LNCAP (cell line): ENCODE results near the gene ANO8.

Experiments
- TF ChIP-seq, protein P1 (sequence below): fragments of 450-650 bp; IDR thresholded peaks from 2 replicates; pipeline ENCODE4 v1.5.1; 2017; ENCODE audit warnings: mild to moderate bottlenecking

The ANO8 gene

DNA sequence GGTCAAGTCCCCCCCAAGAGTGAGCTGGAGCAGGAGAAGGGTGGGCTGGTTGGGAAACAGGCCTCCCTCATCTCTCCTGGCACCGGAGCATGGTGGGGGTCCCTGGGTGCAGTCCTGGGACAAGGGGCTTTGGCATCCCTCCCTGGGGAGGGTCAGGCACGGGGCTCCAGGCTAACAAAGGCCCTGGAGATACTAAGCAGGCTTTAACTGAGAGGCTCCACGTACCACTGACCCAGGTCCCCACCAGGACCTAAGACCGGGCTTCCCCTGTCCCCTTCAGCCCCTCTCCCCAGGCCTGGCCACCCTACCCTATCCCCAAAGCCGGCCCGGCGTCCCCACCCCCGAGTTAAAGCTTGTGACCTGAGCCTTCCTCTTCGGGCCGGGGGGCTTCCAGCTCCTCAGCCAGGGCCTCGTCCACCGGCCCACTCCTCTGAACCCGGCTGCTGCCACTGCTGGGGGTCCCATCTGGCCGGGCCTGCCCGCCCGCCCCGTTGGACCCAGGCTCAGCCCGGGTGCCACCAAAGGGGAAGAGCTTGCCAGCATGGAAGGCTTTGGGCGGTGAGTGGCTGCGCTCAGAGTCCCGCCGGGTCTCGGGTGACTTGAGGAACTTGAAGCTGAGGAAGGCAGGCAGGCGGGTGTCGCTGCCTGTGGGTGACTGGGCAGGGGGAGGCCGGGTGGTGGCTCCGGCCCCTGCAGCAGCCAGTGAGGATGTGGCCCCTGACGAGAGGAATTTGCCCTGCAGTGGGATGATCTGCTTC is 10.1 kb downstream of the ANO8 start:
- TF ChIP-seq, protein P1, sequence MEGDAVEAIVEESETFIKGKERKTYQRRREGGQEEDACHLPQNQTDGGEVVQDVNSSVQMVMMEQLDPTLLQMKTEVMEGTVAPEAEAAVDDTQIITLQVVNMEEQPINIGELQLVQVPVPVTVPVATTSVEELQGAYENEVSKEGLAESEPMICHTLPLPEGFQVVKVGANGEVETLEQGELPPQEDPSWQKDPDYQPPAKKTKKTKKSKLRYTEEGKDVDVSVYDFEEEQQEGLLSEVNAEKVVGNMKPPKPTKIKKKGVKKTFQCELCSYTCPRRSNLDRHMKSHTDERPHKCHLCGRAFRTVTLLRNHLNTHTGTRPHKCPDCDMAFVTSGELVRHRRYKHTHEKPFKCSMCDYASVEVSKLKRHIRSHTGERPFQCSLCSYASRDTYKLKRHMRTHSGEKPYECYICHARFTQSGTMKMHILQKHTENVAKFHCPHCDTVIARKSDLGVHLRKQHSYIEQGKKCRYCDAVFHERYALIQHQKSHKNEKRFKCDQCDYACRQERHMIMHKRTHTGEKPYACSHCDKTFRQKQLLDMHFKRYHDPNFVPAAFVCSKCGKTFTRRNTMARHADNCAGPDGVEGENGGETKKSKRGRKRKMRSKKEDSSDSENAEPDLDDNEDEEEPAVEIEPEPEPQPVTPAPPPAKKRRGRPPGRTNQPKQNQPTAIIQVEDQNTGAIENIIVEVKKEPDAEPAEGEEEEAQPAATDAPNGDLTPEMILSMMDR = no peak

DNA sequence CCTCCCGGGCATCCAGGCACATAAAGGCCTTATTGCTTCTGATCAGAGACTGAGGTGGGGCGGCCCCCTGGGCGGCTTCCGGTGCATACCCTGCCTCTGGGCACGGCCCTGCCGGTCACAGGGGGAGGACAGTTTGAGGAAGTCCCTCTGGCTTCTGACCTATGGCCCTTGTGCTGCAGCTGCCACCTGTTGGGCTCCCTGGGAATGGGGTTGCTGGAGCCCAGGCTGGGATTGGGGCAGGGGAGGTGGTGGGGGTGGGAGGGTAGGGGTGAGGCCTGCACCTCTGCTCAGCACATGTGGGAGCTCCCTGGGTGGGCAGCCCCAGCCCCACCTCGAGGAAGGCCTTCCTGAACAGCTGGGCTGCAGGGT is 10.7 kb downstream of the ANO8 start:
- TF ChIP-seq, protein P1 = no peak

DNA sequence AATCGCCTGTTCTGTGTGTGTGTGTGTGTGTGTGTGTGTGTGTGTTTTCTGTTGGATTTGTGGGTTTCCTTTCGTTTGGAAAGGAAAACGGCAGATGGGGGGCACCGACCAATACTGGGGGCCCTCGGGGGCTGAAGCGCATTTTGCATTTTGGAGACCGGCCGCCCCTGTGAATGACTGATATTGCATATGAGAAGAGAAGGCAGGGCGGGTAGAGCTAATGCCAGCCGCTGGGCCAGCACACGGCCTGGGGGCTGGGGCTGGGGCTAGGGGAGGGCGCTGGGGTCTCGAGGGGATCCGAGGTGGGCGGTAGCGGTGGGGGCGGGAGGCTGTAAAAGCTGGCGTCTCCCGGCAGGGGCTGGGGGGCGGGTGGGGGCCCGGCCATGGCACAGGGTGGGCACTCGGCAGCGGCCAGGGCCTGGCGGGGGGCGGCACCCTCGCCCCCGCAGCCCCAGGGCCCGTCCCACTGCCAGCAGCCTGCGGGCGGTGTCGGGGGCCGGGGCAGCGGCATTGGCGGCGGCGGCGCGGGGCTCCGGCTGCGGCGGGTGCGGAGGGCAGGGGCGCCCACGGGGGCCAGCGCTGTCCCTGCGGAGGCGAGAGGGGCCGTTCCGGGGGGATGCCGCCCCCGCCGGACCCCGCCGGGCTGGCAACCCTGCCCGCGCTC is 11.2 kb downstream of the ANO8 start:
- TF ChIP-seq, protein P1 = no peak

DNA sequence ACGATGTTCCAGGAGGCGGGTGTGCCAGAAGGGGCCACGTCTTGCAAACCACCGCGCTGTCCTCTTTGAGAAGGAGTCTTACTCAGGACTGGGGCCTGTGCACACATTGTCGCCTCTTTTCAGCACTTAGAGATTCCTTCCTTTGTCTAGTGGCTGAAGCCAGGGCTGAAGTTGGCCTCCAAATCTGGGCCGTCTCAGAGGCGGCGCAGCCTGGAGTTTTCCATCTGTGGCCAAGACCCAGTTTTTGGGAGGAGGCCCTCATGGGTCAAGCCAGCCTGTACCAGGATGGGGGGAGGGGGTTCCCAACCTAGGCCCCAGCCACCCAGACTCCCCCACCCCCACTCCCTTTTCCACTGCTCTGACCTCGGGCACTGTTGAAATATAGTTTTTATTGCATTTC is 11.8 kb downstream of the ANO8 start:
- TF ChIP-seq, protein P1 = no peak

DNA sequence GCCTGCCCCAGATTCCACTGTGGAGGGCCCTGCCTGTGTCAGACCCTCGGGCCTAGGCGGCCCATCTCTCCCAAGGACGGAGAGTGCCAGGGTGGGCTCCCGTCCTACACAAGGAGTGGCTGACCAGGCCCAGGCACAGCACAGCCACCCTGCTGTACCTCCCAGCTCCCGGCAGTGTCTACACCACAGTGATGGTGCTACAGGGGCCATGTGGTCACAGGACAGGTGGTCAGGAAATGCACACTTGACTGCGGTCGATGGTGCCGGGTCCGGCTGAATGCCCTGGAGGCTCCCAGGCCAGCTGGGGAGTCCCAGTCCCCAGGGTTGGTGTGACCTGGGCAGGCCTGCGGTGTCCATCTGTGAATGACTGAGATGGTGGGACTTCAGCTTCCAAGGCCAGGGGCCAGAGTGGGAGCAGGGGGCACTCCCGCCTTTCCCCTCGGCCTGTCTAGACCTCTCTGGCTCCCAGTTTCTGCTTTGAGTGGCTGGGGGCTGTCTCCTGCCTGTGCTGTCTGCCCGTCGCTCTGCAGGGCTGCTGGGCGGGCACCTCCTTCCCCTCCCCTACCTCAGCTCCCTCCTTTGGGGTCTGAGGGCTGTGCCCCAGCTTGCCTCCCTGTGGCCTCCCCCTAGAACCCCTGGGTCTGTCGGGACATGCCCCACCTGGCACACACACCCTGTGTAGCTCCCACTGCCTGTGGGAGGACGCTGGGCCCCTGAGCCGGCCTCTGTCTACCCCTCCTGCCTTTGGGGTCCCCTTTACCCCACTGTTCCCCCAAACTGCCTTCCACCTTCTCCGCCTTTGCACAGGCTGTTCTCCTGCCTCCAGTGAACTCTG is 12.8 kb downstream of the ANO8 start:
- TF ChIP-seq, protein P1 = no peak

DNA sequence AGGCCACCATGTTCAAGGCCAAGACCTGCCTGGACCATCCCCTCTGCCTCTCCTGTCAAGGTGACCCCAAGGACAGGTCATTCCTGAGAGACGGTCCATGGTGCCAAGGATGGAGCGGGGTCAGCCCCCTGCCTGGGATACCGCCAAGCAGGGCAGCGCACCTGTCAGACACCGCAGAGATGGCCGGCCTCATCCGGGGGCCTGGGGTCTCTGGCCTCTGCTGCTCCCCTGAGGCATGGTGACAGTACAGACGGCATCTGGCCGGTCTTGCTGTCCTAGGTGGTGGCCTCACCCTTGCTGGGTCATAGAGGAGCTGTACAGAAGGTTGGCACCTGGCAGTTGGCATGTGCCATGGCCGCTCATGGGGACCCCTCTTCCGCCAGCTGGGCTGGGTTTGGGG is 14.2 kb downstream of the ANO8 start:
- TF ChIP-seq, protein P1 = no peak

DNA sequence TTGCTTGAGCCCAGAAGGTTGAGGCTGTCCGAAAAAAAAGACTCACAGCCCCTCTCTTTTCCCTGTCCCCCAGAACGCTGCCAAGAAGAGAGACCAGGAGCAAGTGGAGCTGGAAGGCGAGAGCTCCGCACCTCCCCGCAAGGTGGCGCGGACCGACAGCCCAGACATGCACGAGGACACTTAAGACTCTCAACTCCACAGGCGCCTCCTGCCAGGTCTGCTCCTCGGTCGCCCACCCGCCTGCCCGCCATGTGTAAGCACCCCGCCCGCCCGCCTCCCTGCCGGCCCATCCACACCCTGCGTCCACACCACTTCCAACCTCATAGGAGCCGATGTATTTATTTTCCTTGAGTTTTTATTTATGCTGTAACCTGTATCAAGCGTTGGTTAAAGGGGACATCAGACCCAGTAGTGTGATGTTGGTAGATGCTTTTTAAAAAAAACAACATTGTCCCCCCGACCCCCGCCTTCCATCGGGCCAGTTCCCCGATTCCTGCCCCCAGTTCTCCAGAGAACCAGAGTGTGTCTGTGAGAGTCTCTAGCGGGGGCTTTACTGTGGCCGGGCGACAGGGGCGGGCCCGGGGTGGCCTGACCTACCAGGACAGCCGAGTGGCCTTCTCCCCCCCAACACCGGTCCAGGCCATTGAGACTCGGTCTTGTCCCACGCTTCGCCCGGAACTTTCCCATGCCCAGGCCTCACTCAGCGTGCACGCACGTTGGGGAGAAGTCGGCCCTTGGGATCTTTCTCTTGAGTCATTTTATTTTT is 15.0 kb downstream of the ANO8 start:
- TF ChIP-seq, protein P1 = no peak
